Naive B cell (primary cell): ENCODE measurements around the gene CELA2B. TPM values are rescaled to one million over a fixed set of nuclear protein-coding genes. Genes with fewer than 3 reads are reported as not detected.

Experiments
- ATAC-seq, 2 donors: fragments of 150-1000 bp; cut with Tn5 transposase; 2 replicates each; pipeline ENCODE4 v1.10.0; 2021; ENCODE audit warnings: low read depth in 2 of 2, mild to moderate bottlenecking in 2 of 2, moderate library complexity in 2 of 2
- DNase-seq: peaks from one replicate; pipeline ENCODE4 v3.0.0; 2022
- H3K27ac Mint-ChIP-seq, 6 donors: one replicate each; pipeline ENCODE4 v1.8.0; 2020 to 2022; ENCODE audit warnings: mild to moderate bottlenecking in 6 of 6, mixed read lengths in 6 of 6, moderate library complexity in 5 of 6, inconsistent platforms in 2 of 6
- H3K27me3 Mint-ChIP-seq, 3 donors: one replicate each; pipeline ENCODE4 v1.8.0; 2021 to 2022; ENCODE audit warnings: mixed read lengths in 3 of 3, mild to moderate bottlenecking in 1 of 3
- H3K36me3 Mint-ChIP-seq, 2 donors: one replicate each; pipeline ENCODE4 v1.8.0; 2020 to 2022; ENCODE audit warnings: mixed read lengths in 2 of 2, inconsistent platforms in 1 of 2, mild to moderate bottlenecking in 1 of 2
- H3K4me1 Mint-ChIP-seq, 3 donors: one replicate each; pipeline ENCODE4 v1.8.0; 2020 to 2022; ENCODE audit warnings: mixed read lengths in 3 of 3, inconsistent platforms in 1 of 3, mild to moderate bottlenecking in 1 of 3, moderate library complexity in 1 of 3
- H3K4me3 Mint-ChIP-seq, 8 donors: one replicate each; pipeline ENCODE4 v1.8.0; 2020 to 2022; ENCODE audit warnings: mild to moderate bottlenecking in 8 of 8, mixed read lengths in 8 of 8, moderate library complexity in 8 of 8, inconsistent platforms in 2 of 8
- H3K9me3 Mint-ChIP-seq, 7 donors: one replicate each; pipeline ENCODE4 v1.8.0; 2020 to 2022; ENCODE audit warnings: mixed read lengths in 7 of 7, mild to moderate bottlenecking in 5 of 7, inconsistent platforms in 2 of 7, moderate library complexity in 1 of 7
- polyA plus RNA-seq, 6 donors: library from polyadenylated mRNA; unstranded; fragments of 300-500 nt; fragmentation: Illumina TruSeq; gene quantifications; one replicate each; pipeline ENCODE4 v1.2.3, GENCODE V29; 2021; ENCODE audit warnings: low read depth in 6 of 6

Gene CELA2B
- polyA plus RNA-seq, 6 donors from 2014 or later: not detected

GRCh38 chr1:15524021-15524282, 48.0 kb downstream of the CELA2B start, which contains the start of gene CASP9:
TSS of gene CASP9 (minus strand) at chr1:15524215. CDS start at chr1:15524200, 15 bp downstream.
- Mint-ChIP-seq H3K27ac (peak within 1 kb of the TSS; percentile 99 to 100 (median 100)), H3K27me3 (no peaks in the 10 kb centered on the region), H3K4me3 (peak within 1 kb of the TSS; percentile 82 to 98 (median 94)), H3K36me3 (no peaks in the 10 kb centered on the region), H3K9me3 (no peaks in the 10 kb centered on the region), H3K4me1 (peaks cover 41 to 57% (median 46%) of the 10 kb centered on the region in 3 donors)
- DNase-seq (no peak), ATAC-seq (no peak)

GRCh38 chr1:15524283-15525049, 48.6 kb downstream of the CELA2B start:
- no peaks in the 10 kb centered on the region for H3K27me3 Mint-ChIP-seq

GRCh38 chr1:15525050-15526020, 49.4 kb downstream of the CELA2B start:
- Mint-ChIP-seq H3K27ac (peak overlapping the region; percentile 99 to 100 (median 100)), H3K4me3 (peak overlapping the region; percentile 82 to 98 (median 94)), H3K9me3 (no peaks in the 10 kb centered on the region), H3K36me3 (no peaks in the 10 kb centered on the region), H3K27me3 (no peaks in the 10 kb centered on the region), H3K4me1 (peaks cover 37 to 53% (median 46%) of the 10 kb centered on the region in 3 donors)
- DNase-seq: no peak
- ATAC-seq: peak; percentile 44 to 53

More at GRCh38 chr1:15524283-15525049, 48.6 kb downstream of the CELA2B start:
- H3K4me1 Mint-ChIP-seq: peaks cover 39 to 56% (median 46%) of the 10 kb centered on the region in 3 donors
- peak; percentile 54 to 57 for ATAC-seq
- H3K27ac Mint-ChIP-seq: peak overlapping the region; percentile 99 to 100 (median 100)
- H3K9me3 Mint-ChIP-seq: no peaks in the 10 kb centered on the region
- peak overlapping the region; percentile 82 to 98 (median 94) for H3K4me3 Mint-ChIP-seq
- H3K36me3 Mint-ChIP-seq: no peaks in the 10 kb centered on the region
- DNase-seq: peak; percentile 99

- DNase-seq (no peak), ATAC-seq (no peak)
- Mint-ChIP-seq H3K4me3 (peak overlapping the region; percentile 82 to 98 (median 94)), H3K27ac (peak overlapping the region; percentile 99 to 100 (median 100)), H3K36me3 (no peaks in the 10 kb centered on the region), H3K27me3 (no peaks in the 10 kb centered on the region), H3K9me3 (no peaks in the 10 kb centered on the region), H3K4me1 (peaks cover 37 to 61% (median 51%) of the 10 kb centered on the region in 3 donors)
These were observed 50.2 kb downstream of the CELA2B start for GRCh38 chr1:15526021-15526489.

- Mint-ChIP-seq H3K27ac (peak within 1 kb of the TSS; percentile 99 to 100 (median 100)), H3K27me3 (no peaks in the 10 kb centered on the region), H3K4me1 (peaks cover 33 to 56% (median 47%) of the 10 kb centered on the region in 3 donors), H3K9me3 (no peaks in the 10 kb centered on the region), H3K36me3 (no peaks in the 10 kb centered on the region), H3K4me3 (peak within 1 kb of the TSS; percentile 82 to 98 (median 94))
- peak; percentile 46 to 50 for ATAC-seq
- peak; percentile 99 for DNase-seq
These were observed 50.8 kb downstream of the CELA2B start, which contains the start of gene DNAJC16 for GRCh38 chr1:15526490-15527339. TSS of gene DNAJC16 (plus strand) at chr1:15526848. CDS start at chr1:15529106, 2,258 bp downstream.

- DNase-seq (no peak), ATAC-seq (no peak)
- Mint-ChIP-seq H3K4me1 (peaks cover 24 to 31% (median 31%) of the 10 kb centered on the region in 3 donors), H3K27ac (peak overlapping the region in 1 of 6 donors; percentile 24), H3K9me3 (no peaks in the 10 kb centered on the region), H3K36me3 (no peaks in the 10 kb centered on the region), H3K27me3 (no peaks in the 10 kb centered on the region), H3K4me3 (no peak overlapping the region)
These were observed 55.1 kb downstream of the CELA2B start for GRCh38 chr1:15531003-15531402.

GRCh38 chr1:15531682-15532081, 55.8 kb downstream of the CELA2B start:
- no peak overlapping the region for H3K4me3 Mint-ChIP-seq
- no peak for DNase-seq
- peaks cover 0 to 5% of the 10 kb centered on the region in 2 donors for H3K36me3 Mint-ChIP-seq
- H3K27me3 Mint-ChIP-seq: no peaks in the 10 kb centered on the region
- H3K27ac Mint-ChIP-seq: peak overlapping the region in 3 of 6 donors; percentile 1 to 39 (median 29)
- no peak for ATAC-seq
- peaks cover 19 to 26% (median 25%) of the 10 kb centered on the region in 3 donors for H3K4me1 Mint-ChIP-seq
- H3K9me3 Mint-ChIP-seq: no peaks in the 10 kb centered on the region

- Mint-ChIP-seq H3K27me3 (no peaks in the 10 kb centered on the region), H3K4me3 (no peak overlapping the region), H3K36me3 (peaks cover 11 to 12% of the 10 kb centered on the region in 2 donors), H3K9me3 (no peaks in the 10 kb centered on the region), H3K27ac (peak overlapping the region in 1 of 6 donors; percentile 73), H3K4me1 (peaks cover 0 to 3% (median 3%) of the 10 kb centered on the region in 3 donors)
- DNase-seq (no peak), ATAC-seq (no peak)
These were observed 62.9 kb downstream of the CELA2B start for GRCh38 chr1:15538771-15539170.

GRCh38 chr1:15540186-15540585, 64.3 kb downstream of the CELA2B start:
- H3K27ac Mint-ChIP-seq: peak overlapping the region in 1 of 6 donors; percentile 22
- ATAC-seq (no peak), DNase-seq (no peak)
- H3K36me3 Mint-ChIP-seq: peaks cover 12 to 17% of the 10 kb centered on the region in 2 donors
- H3K4me3 Mint-ChIP-seq: no peak overlapping the region
- no peaks in the 10 kb centered on the region for H3K9me3 Mint-ChIP-seq
- no peaks in the 10 kb centered on the region for H3K27me3 Mint-ChIP-seq
- H3K4me1 Mint-ChIP-seq: peaks cover 0 to 3% (median 3%) of the 10 kb centered on the region in 3 donors

Other genes starting within 250 kb of the CELA2B start
- not detected for gene FHAD1, start 228.9 kb upstream of the CELA2B start, polyA plus RNA-seq
- gene EFHD2, start 66.2 kb upstream of the CELA2B start, polyA plus RNA-seq: 10 to 100 TPM; 34.1 to 49.5 (median 44.3) TPM
- not detected for gene CTRC, start 37.7 kb upstream of the CELA2B start, polyA plus RNA-seq
- gene CELA2A, start 19.4 kb upstream of the CELA2B start, polyA plus RNA-seq: not detected
- 10 to 100 TPM in 5 of 6 donors, 1 to 10 TPM in 1; 4.8 to 17.7 (median 14.7) TPM for gene CASP9, start 48.1 kb downstream of the CELA2B start, polyA plus RNA-seq
- gene DNAJC16, start 50.7 kb downstream of the CELA2B start, polyA plus RNA-seq: 10 to 100 TPM in 4 of 6 donors, 1 to 10 TPM in 2; 8.5 to 15.4 (median 14.4) TPM
- 1 to 10 TPM; 2.4 to 7.4 (median 3.8) TPM for gene AGMAT, start 108.9 kb downstream of the CELA2B start, polyA plus RNA-seq
- 1 to 10 TPM; 2.5 to 7.1 (median 5.7) TPM for gene DDI2, start 141.4 kb downstream of the CELA2B start, polyA plus RNA-seq
- gene PLEKHM2, start 208.2 kb downstream of the CELA2B start, polyA plus RNA-seq: 10 to 100 TPM in 3 of 6 donors, 1 to 10 TPM in 3; 1.9 to 13.7 (median 8.9) TPM